Measurements from ENCODE around the gene UMODL1.

Gene UMODL1

GRCh38 chr21:42049578-42050430 is 21.3 kb upstream of the UMODL1 start:
- no peak for TF ChIP-seq EZH2 (optimal IDR thresholded peaks at IDR 0.05; ENCODE audit: low read depth, low read length)
- TF ChIP-seq, protein P1, sequence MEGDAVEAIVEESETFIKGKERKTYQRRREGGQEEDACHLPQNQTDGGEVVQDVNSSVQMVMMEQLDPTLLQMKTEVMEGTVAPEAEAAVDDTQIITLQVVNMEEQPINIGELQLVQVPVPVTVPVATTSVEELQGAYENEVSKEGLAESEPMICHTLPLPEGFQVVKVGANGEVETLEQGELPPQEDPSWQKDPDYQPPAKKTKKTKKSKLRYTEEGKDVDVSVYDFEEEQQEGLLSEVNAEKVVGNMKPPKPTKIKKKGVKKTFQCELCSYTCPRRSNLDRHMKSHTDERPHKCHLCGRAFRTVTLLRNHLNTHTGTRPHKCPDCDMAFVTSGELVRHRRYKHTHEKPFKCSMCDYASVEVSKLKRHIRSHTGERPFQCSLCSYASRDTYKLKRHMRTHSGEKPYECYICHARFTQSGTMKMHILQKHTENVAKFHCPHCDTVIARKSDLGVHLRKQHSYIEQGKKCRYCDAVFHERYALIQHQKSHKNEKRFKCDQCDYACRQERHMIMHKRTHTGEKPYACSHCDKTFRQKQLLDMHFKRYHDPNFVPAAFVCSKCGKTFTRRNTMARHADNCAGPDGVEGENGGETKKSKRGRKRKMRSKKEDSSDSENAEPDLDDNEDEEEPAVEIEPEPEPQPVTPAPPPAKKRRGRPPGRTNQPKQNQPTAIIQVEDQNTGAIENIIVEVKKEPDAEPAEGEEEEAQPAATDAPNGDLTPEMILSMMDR (IDR thresholded peaks at IDR 0.05; ENCODE audit: low read length) = no peak
- TF ChIP-seq EZH2phosphoT487 (IDR thresholded peaks at IDR 0.05; ENCODE audit: low read length) = no peak
- H3K9ac ChIP-seq (ENCODE audit: low read length) = no peak overlapping the region
- H3K27ac ChIP-seq (ENCODE audit: low read length) = no peak overlapping the region
- no peaks in the 10 kb centered on the region for H3K79me2 ChIP-seq (ENCODE audit: low read length)
- no peaks in the 10 kb centered on the region for H3K9me2 ChIP-seq (replicated peaks; ENCODE audit: insufficient read depth, low read length)
- H3K9me3 ChIP-seq (replicated peaks; ENCODE audit: insufficient read depth, low read length) = no peaks in the 10 kb centered on the region
- H3K27me3 ChIP-seq (replicated peaks; ENCODE audit: insufficient read depth, low read length) = no peaks in the 10 kb centered on the region
- H3K4me3 ChIP-seq (ENCODE audit: low read length) = no peak overlapping the region
- no peaks in the 10 kb centered on the region; the same call in 1 of the 2 replicates for H3F3A ChIP-seq (ENCODE audit: insufficient read depth, low read length)
- no peaks in the 10 kb centered on the region for H4K20me1 ChIP-seq (ENCODE audit: insufficient read depth, low read length)
- peaks cover 10% of the 10 kb centered on the region for H3K4me1 ChIP-seq (ENCODE audit: low read length)
- no peak overlapping the region for H3K4me2 ChIP-seq (ENCODE audit: low read depth, low read length)
- DNase-seq = no peak
- H3K36me3 ChIP-seq (replicated peaks; ENCODE audit: insufficient read depth, low read length) = no peaks in the 10 kb centered on the region
- no peak overlapping the region for H2AFZ ChIP-seq (ENCODE audit: low read length)

GRCh38 chr21:42051788-42052187 is 19.3 kb upstream of the UMODL1 start:
- no peaks in the 10 kb centered on the region for H3K9me2 ChIP-seq (replicated peaks; ENCODE audit: insufficient read depth, low read length)
- H3K4me1 ChIP-seq (ENCODE audit: low read length) = peaks cover 10% of the 10 kb centered on the region

DNA sequence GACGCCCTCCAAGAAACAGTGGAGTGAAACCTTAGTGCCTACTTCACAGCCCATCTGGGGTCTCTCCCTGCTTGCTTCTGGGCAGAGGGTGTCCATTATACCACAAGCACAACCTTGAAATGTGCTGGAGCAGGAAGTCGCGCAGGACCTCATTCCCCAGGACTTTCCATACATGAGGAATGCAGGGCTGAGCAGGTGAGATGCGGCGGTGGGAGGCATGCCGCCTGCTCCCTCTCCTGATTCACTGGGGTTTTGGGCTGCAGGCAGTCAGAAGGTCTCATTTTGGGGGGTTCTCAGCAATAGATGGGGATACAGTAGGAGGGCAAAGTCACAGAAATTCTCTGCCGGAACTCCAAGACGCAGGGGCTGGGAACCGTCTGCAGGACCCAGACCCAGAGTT is 15.7 kb upstream of the UMODL1 start:
- Histone ChIP-seq H4K20me1 (ENCODE audit: insufficient read depth, low read length) (no peaks in the 10 kb centered on the region), H3K36me3 (replicated peaks; ENCODE audit: insufficient read depth, low read length) (no peaks in the 10 kb centered on the region), H3K4me2 (ENCODE audit: low read depth, low read length) (no peak overlapping the region), H2AFZ (ENCODE audit: low read length) (no peak overlapping the region), H3F3A (ENCODE audit: insufficient read depth, low read length) (no peaks in the 10 kb centered on the region), H3K79me2 (ENCODE audit: low read length) (no peaks in the 10 kb centered on the region), H3K4me1 (ENCODE audit: low read length) (peaks cover 3% of the 10 kb centered on the region), H3K4me3 (ENCODE audit: low read length) (no peak overlapping the region), H3K9me3 (replicated peaks; ENCODE audit: insufficient read depth, low read length) (no peaks in the 10 kb centered on the region), H3K27me3 (replicated peaks; ENCODE audit: insufficient read depth, low read length) (no peaks in the 10 kb centered on the region), H3K9me2 (replicated peaks; ENCODE audit: insufficient read depth, low read length) (no peaks in the 10 kb centered on the region), H3K9ac (ENCODE audit: low read length) (no peak overlapping the region), H3K27ac (ENCODE audit: low read length) (no peak overlapping the region)
- no peak for DNase-seq
- TF ChIP-seq, protein P1 (IDR thresholded peaks at IDR 0.05; ENCODE audit: low read length) = no peak
- TF ChIP-seq EZH2phosphoT487 (IDR thresholded peaks at IDR 0.05; ENCODE audit: low read length) (no peak), EZH2 (optimal IDR thresholded peaks at IDR 0.05; ENCODE audit: low read depth, low read length) (no peak)

More at GRCh38 chr21:42051788-42052187, 19.3 kb upstream of the UMODL1 start:
- no peaks in the 10 kb centered on the region for H3K36me3 ChIP-seq (replicated peaks; ENCODE audit: insufficient read depth, low read length)
- no peak overlapping the region for H3K27ac ChIP-seq (ENCODE audit: low read length)
- H3K9me3 ChIP-seq (replicated peaks; ENCODE audit: insufficient read depth, low read length) = no peaks in the 10 kb centered on the region
- no peak for DNase-seq
- no peaks in the 10 kb centered on the region for H4K20me1 ChIP-seq (ENCODE audit: insufficient read depth, low read length)
- H3K27me3 ChIP-seq (replicated peaks; ENCODE audit: insufficient read depth, low read length) = no peaks in the 10 kb centered on the region
- H3K79me2 ChIP-seq (ENCODE audit: low read length) = no peaks in the 10 kb centered on the region
- H3F3A ChIP-seq (ENCODE audit: insufficient read depth, low read length) = no peaks in the 10 kb centered on the region; the same call in 1 of the 2 replicates
- no peak overlapping the region for H3K4me3 ChIP-seq (ENCODE audit: low read length)
- TF ChIP-seq, protein P1 (IDR thresholded peaks at IDR 0.05; ENCODE audit: low read length) = no peak
- TF ChIP-seq EZH2 (optimal IDR thresholded peaks at IDR 0.05; ENCODE audit: low read depth, low read length) (no peak), EZH2phosphoT487 (IDR thresholded peaks at IDR 0.05; ENCODE audit: low read length) (no peak)
- no peak overlapping the region for H3K9ac ChIP-seq (ENCODE audit: low read length)
- H2AFZ ChIP-seq (ENCODE audit: low read length) = no peak overlapping the region
- no peak overlapping the region for H3K4me2 ChIP-seq (ENCODE audit: low read depth, low read length)

Measured in MM.1S (cell line).